Endothelial cell of umbilical vein (primary cell): Measurements from ENCODE around the gene SORL1. TPM values are rescaled to one million over a fixed set of nuclear protein-coding genes. Genes with fewer than 3 reads are reported as not detected.

Experiments
- BruUV-seq: library from RNA; stranded (reverse); fragments of 400-500 nt; replicated peaks from 2 replicates; lab custom pipeline; 2021; lab: Mats Ljungman, UMichigan
- CTCF ChIA-PET: fragments of 300-600, 350-600 bp; sonication (Branson Sonifier 250); formaldehyde crosslinking; loops from one replicate; lab custom pipeline; 2021; ENCODE audit warnings: antibody characterized with exemption, inconsistent platforms; lab: Charles Lee
- POLR2A ChIA-PET: fragments of 300-600, 350-600 bp; sonication (Branson Sonifier 250); formaldehyde crosslinking; loops from one replicate; lab custom pipeline; 2021; ENCODE audit warnings: antibody characterized with exemption, inconsistent platforms; lab: Charles Lee
- DNase-seq: peaks from one replicate; pipeline ENCODE4 v3.0.0-alpha.2; 2011; ENCODE audit warnings: low read depth, low spot score
- FAIRE-seq: peaks from 2 replicates; lab custom pipeline; 2011; peaks lifted over from hg19 to GRCh38; lab: Jason Lieb, UNC
- H2AFZ ChIP-seq: 2 replicates; pipeline ENCODE4 v1.6.0; 2012; ENCODE audit warnings: low read depth, low read length, control low read depth, inconsistent platforms
- H3K27ac ChIP-seq: 2 replicates; pipeline ENCODE4 v1.5.1; 2011; ENCODE audit warnings: low read depth, mild to moderate bottlenecking, control low read depth, low read length, moderate library complexity; ENCODE audit not compliant: insufficient read depth
- H3K27me3 ChIP-seq, 2 experiments: 2 replicates each; pipeline versions ENCODE4 v1.6.0 to v1.6.1; 2011; ENCODE audit warnings: low read length in 2 of 2, mixed read lengths in 1 of 2; ENCODE audit not compliant: control insufficient read depth in 2 of 2, insufficient read depth in 2 of 2
- H3K36me3 ChIP-seq, 2 experiments: 2 replicates in 1 of 2; 3 replicates in 1 of 2; pipeline ENCODE4 v1.5.1; 2011; ENCODE audit warnings: low read length in 2 of 2, mild to moderate bottlenecking in 1 of 2, moderate library complexity in 1 of 2; ENCODE audit not compliant: control insufficient read depth in 2 of 2, insufficient read depth in 2 of 2; ENCODE audit errors: extremely low read depth in 1 of 2
- H3K4me1 ChIP-seq: 3 replicates; pipeline ENCODE4 v1.5.1; 2011; ENCODE audit warnings: mild to moderate bottlenecking, low read length; ENCODE audit not compliant: control insufficient read depth, insufficient read depth; ENCODE audit errors: extremely low read depth
- H3K4me2 ChIP-seq: 2 replicates; pipeline ENCODE4 v1.6.1; 2011; ENCODE audit warnings: low read length, control low read depth, mixed read lengths; ENCODE audit not compliant: insufficient read depth
- H3K4me3 ChIP-seq, 3 experiments: fragments of 200-600 bp in 1 of 3; sonication (generic), shearing (Covaris generic) in 1 of 3; replicated peaks in 1 of 3; 2 replicates each; pipeline ENCODE4 v1.5.1; 2011 to 2016; ENCODE audit warnings: control low read depth in 3 of 3, low read length in 3 of 3, mild to moderate bottlenecking in 2 of 3, inconsistent platforms in 1 of 3, low read depth in 1 of 3, moderate library complexity in 1 of 3; ENCODE audit not compliant: insufficient read depth in 1 of 3
- H3K79me2 ChIP-seq: 2 replicates; pipeline ENCODE4 v1.6.0; 2012; ENCODE audit warnings: low read length, inconsistent platforms; ENCODE audit not compliant: control insufficient read depth, insufficient read depth
- H3K9ac ChIP-seq: replicated peaks from 2 replicates; pipeline ENCODE3; 2011; ENCODE audit warnings: low read length, control low read depth; ENCODE audit not compliant: insufficient read depth; ENCODE audit errors: extremely low read depth
- H3K9me1 ChIP-seq: replicated peaks from 3 replicates; pipeline ENCODE4 v1.6.0; 2011; ENCODE audit warnings: mild to moderate bottlenecking, low read length; ENCODE audit not compliant: control insufficient read depth, insufficient read depth; ENCODE audit errors: extremely low read depth
- H3K9me3 ChIP-seq: replicated peaks from 2 replicates; pipeline ENCODE4 v1.5.1; 2012; ENCODE audit warnings: low read length, inconsistent platforms; ENCODE audit not compliant: control insufficient read depth, insufficient read depth
- H4K20me1 ChIP-seq: replicated peaks from 2 replicates; pipeline ENCODE3; 2011; ENCODE audit warnings: mild to moderate bottlenecking, low read length; ENCODE audit not compliant: control insufficient read depth, insufficient read depth; ENCODE audit errors: extremely low read depth
- EZH2 ChIP-seq: IDR thresholded peaks from 2 replicates; pipeline ENCODE4 v1.6.1; 2012; ENCODE audit warnings: borderline replicate concordance, low read depth, mild to moderate bottlenecking, moderate library complexity, low read length, inconsistent platforms; ENCODE audit not compliant: severe bottlenecking
- FOS ChIP-seq: IDR thresholded peaks from 2 replicates; pipeline ENCODE4 v1.6.1; 2011; ENCODE audit warnings: mild to moderate bottlenecking, low read length, moderate library complexity, borderline replicate concordance; ENCODE audit not compliant: insufficient read depth
- GATA2 ChIP-seq: IDR thresholded peaks from 2 replicates; pipeline ENCODE4 v1.7.0; 2011; ENCODE audit warnings: low read depth, mild to moderate bottlenecking, moderate library complexity, mixed read lengths, low read length; ENCODE audit not compliant: insufficient read length, insufficient read depth
- JUN ChIP-seq: IDR thresholded peaks from 2 replicates; pipeline ENCODE4 v1.6.1; 2011; ENCODE audit warnings: borderline replicate concordance, low read depth; ENCODE audit not compliant: insufficient read length, insufficient read depth
- MYC ChIP-seq: IDR thresholded peaks from one replicate; pipeline ENCODE4 v1.6.1; 2011; ENCODE audit warnings: mild to moderate bottlenecking, low read depth, low read length
- POLR2A ChIP-seq: IDR thresholded peaks from 2 replicates; pipeline ENCODE4 v1.6.1; 2012; ENCODE audit warnings: low read depth, mild to moderate bottlenecking, control low read depth, low read length
- POLR2AphosphoS5 ChIP-seq: IDR thresholded peaks from 2 replicates; pipeline ENCODE4 v1.6.1; 2012; ENCODE audit warnings: low read depth, mild to moderate bottlenecking, control low read depth, low read length, moderate library complexity; ENCODE audit not compliant: insufficient read depth
- dilution Hi-C: fragments of 300-500 bp; cut with MboI; formaldehyde crosslinking; loops from one replicate; pipeline ENCODE4 v1.15.0; 2019; ENCODE audit warnings: low sequenced_read_pairs; ENCODE audit not compliant: extremely low pct_ligation_motif_present
- intact Hi-C: fragments of 100-400 bp; cut with micrococcal nuclease; formaldehyde crosslinking; loops from one replicate; pipeline ENCODE4 v1.10.0; 2022
- polyA plus RNA-seq, 4 experiments: library from polyadenylated mRNA; depleted of rRNA in 3 of 4; stranded (reverse) in 3 of 4; unstranded in 1 of 4; fragments of >200 nt; gene quantifications; 2 replicates each; pipeline versions ENCODE4 v1.2.1 to v1.2.3, GENCODE V29; 2011 to 2012; ENCODE audit warnings: missing spikeins in 1 of 4
- total RNA-seq: library from RNA; stranded (reverse); gene quantifications from 2 replicates; pipeline ENCODE4 v1.2.3, GENCODE V29; 2021
- TF ChIP-seq, protein P1 (sequence below), 2 donors: IDR thresholded peaks; 1 replicate in 1 of 2; 2 replicates in 1 of 2; pipeline ENCODE4 v1.5.1; 2011; ENCODE audit warnings: low read length in 2 of 2, mild to moderate bottlenecking in 2 of 2, moderate library complexity in 2 of 2, control low read depth in 1 of 2, inconsistent platforms in 1 of 2, low read depth in 1 of 2; ENCODE audit not compliant: insufficient read depth in 1 of 2; ENCODE audit errors: extremely low read depth in 1 of 2
- TF ChIP-seq, protein P2 (sequence below): IDR thresholded peaks from 2 replicates; pipeline ENCODE4 v1.6.1; 2011; ENCODE audit not compliant: insufficient read depth, insufficient read length

Gene SORL1
- total and polyA plus RNA-seq, 2 donors (not counting 3 experiments of a cell fraction or from before 2014, with no cell fraction given): 0.17 to 0.31 TPM

GRCh38 chr11:121465709-121466062 lies 13.6 kb downstream of the SORL1 start:
- Histone ChIP-seq H3K9me3 (no peaks in the 10 kb centered on the region), H3K36me3 (no peaks in the 10 kb centered on the region), H4K20me1 (no peaks in the 10 kb centered on the region), H2AFZ (no peak overlapping the region), H3K27me3 (peaks cover 0 to 2% of the 10 kb centered on the region in 2 experiments), H3K4me1 (peaks cover 32% of the 10 kb centered on the region), H3K9me1 (no peaks in the 10 kb centered on the region), H3K4me2 (no peak overlapping the region), H3K79me2 (no peaks in the 10 kb centered on the region), H3K27ac (no peak overlapping the region), H3K4me3 (no peak overlapping the region), H3K9ac (no peak overlapping the region)
- dilution Hi-C loops: no loop called here
- DNase-seq (no peak), FAIRE-seq (no peak)
- ChIA-PET POLR2A (no interaction called here), CTCF (interaction anchor here (1.3 to 2.7 kb wide), 3 partner anchors 18 to 125 kb away, joined by 4 to 10 read pairs (median 9); no protein-coding TSS in a partner anchor)
- BruUV-seq: no TSS peak
- TF ChIP-seq, protein P1, sequence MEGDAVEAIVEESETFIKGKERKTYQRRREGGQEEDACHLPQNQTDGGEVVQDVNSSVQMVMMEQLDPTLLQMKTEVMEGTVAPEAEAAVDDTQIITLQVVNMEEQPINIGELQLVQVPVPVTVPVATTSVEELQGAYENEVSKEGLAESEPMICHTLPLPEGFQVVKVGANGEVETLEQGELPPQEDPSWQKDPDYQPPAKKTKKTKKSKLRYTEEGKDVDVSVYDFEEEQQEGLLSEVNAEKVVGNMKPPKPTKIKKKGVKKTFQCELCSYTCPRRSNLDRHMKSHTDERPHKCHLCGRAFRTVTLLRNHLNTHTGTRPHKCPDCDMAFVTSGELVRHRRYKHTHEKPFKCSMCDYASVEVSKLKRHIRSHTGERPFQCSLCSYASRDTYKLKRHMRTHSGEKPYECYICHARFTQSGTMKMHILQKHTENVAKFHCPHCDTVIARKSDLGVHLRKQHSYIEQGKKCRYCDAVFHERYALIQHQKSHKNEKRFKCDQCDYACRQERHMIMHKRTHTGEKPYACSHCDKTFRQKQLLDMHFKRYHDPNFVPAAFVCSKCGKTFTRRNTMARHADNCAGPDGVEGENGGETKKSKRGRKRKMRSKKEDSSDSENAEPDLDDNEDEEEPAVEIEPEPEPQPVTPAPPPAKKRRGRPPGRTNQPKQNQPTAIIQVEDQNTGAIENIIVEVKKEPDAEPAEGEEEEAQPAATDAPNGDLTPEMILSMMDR (IDR thresholded peaks at IDR 0.05; ENCODE audit: extremely low read depth in 1 of 2, insufficient read depth in 1 of 2, low read depth in 1 of 2, low read length in 2 of 2): no peak
- no peak for TF ChIP-seq POLR2A
- TF ChIP-seq EZH2: no peak
- no peak for TF ChIP-seq GATA2
- TF ChIP-seq MYC: no peak
- TF ChIP-seq, protein P2, sequence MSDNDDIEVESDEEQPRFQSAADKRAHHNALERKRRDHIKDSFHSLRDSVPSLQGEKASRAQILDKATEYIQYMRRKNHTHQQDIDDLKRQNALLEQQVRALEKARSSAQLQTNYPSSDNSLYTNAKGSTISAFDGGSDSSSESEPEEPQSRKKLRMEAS: no peak
- TF ChIP-seq JUN: no peak
- no peak for TF ChIP-seq FOS
- no peak for TF ChIP-seq POLR2AphosphoS5
- intact Hi-C loops: loop anchor here (1.0 to 5.0 kb wide), 4 partner anchors 17 to 848 kb away; partner anchors contain the start of gene SC5D
